GM21576 (cell line): Measurements from ENCODE around the gene CTBS.

Experiments used
- ATAC-seq: cut with Tn5 transposase; IDR thresholded peaks from one replicate; pipeline ENCODE4 v1.9.1; 2021; ENCODE audit warnings: mild to moderate bottlenecking, moderate library complexity; ENCODE audit not compliant: unreplicated experiment

Gene CTBS

GRCh38 chr1:84506729-84507453 lies 67.3 kb downstream of the CTBS start:
- ATAC-seq: no peak

GRCh38 chr1:84506002-84506728 lies 68.1 kb downstream of the CTBS start, which contains the start of the genes GNG5 and SPATA1:
GNG5 (minus strand) TSS chr1:84506581; CDS start chr1:84506091, 490 bp downstream.
SPATA1 (plus strand) TSS chr1:84506386; CDS start chr1:84516360, 9,974 bp downstream.
- ATAC-seq: peak; percentile 78

- ATAC-seq: peak; percentile 28
Measured at GRCh38 chr1:84505493-84506001, 68.7 kb downstream of the CTBS start.

- no peak for ATAC-seq
Measured at GRCh38 chr1:84504580-84505492, 69.4 kb downstream of the CTBS start.

- no peak for ATAC-seq
Measured at GRCh38 chr1:84502927-84503326, 71.3 kb downstream of the CTBS start.
